ENCODE measurements around the gene NKAP. TPM values are rescaled to one million over a fixed set of nuclear protein-coding genes. Genes with fewer than 3 reads are reported as not detected.
A peak's percentile ranks its signal among the peaks of the same experiment; 100 is the strongest.
"Not testable (repeated sequence)": the region's sequence is repeated elsewhere in the genome, so short reads cannot be mapped to it uniquely, and the experiment has no call there.

Gene NKAP
- total RNA-seq, 3 donors from 2014 or later (not counting 1 experiment from before 2014, with no cell fraction given) = 14.7 to 20.0 (median 15.4) TPM

- Mint-ChIP-seq H3K27me3 (ENCODE audit: low read depth in 2 of 2) (no peaks in the 10 kb centered on the region), H3K9me3 (no peaks in the 10 kb centered on the region), H3K27ac (peak overlapping the region in 1 of 2 donors; percentile 22), H3K4me1 (no peaks in the 10 kb centered on the region), H3K4me3 (no peak overlapping the region), H3K36me3 (peaks cover 7% of the 10 kb centered on the region)
- Histone ChIP-seq H3K4me3 (ENCODE audit: low read length) (no peak overlapping the region), H3K4me1 (ENCODE audit: control insufficient read depth, insufficient read depth, low read length) (no peaks in the 10 kb centered on the region), H3K9me3 (ENCODE audit: control insufficient read depth, insufficient read depth, low read length) (no peaks in the 10 kb centered on the region), H3K27me3 (ENCODE audit: control insufficient read depth, insufficient read depth, low read length) (no peaks in the 10 kb centered on the region), H3K36me3 (ENCODE audit: control insufficient read depth, insufficient read depth, low read length) (peaks cover 30% of the 10 kb centered on the region), H3K27ac (ENCODE audit: low read length) (no peak overlapping the region)
- DNase-seq (no peak), ATAC-seq (no peak)
- intact Hi-C loops (cut with micrococcal nuclease) = no loop called here
- 100% methylated on average over 1 of the region's 3 CpGs for WGBS (ENCODE audit: insufficient coverage)
- no peak for TF ChIP-seq CTCF (IDR thresholded peaks at IDR 0.05)
Observed at GRCh38 chrX:119935215-119935874, 8.2 kb downstream of the NKAP start.

DNA sequence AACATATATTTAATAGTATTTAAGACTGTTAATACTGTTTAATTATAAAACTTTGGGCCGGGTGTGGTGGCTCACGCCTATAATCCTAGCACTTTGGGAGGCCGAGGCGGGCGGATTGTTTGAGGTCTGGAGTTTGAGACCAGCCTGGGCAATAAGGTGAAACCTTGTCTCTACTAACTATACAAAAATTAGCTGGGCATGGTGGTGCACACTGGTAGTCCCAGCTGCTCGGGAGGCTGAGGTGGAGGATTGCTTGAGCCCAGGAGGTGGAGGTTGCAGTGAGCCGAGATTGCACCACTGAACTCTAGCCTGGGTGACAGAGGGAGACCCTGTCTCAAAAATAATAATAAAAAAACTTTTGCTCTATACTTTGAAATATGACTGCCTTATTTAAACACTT, 21.2 kb downstream of the NKAP start:
- H3K36me3 Mint-ChIP-seq; H3K4me3 Mint-ChIP-seq; H3K27ac ChIP-seq (ENCODE audit: low read length); intact Hi-C loops (cut with micrococcal nuclease); H3K4me3 ChIP-seq (ENCODE audit: low read length); ATAC-seq; H3K9me3 Mint-ChIP-seq; H3K27me3 Mint-ChIP-seq (ENCODE audit: low read depth in 2 of 2); H3K27me3 ChIP-seq (ENCODE audit: control insufficient read depth, insufficient read depth, low read length); H3K4me1 ChIP-seq (ENCODE audit: control insufficient read depth, insufficient read depth, low read length); H3K4me1 Mint-ChIP-seq; H3K36me3 ChIP-seq (ENCODE audit: control insufficient read depth, insufficient read depth, low read length); DNase-seq; H3K9me3 ChIP-seq (ENCODE audit: control insufficient read depth, insufficient read depth, low read length); H3K27ac Mint-ChIP-seq: not testable (repeated sequence)
- WGBS (ENCODE audit: insufficient coverage) = 100% methylated on average over 4 of the region's 7 CpGs

GRCh38 chrX:119919835-119920585, 23.5 kb downstream of the NKAP start:
- Mint-ChIP-seq H3K4me1 (no peaks in the 10 kb centered on the region), H3K27ac (no peak overlapping the region), H3K9me3 (no peaks in the 10 kb centered on the region), H3K36me3 (no peaks in the 10 kb centered on the region), H3K27me3 (ENCODE audit: low read depth in 2 of 2) (no peaks in the 10 kb centered on the region), H3K4me3 (no peak overlapping the region)
- no peaks in the 10 kb centered on the region for H3K27me3 ChIP-seq (ENCODE audit: control insufficient read depth, insufficient read depth, low read length)
- no peaks in the 10 kb centered on the region for H3K9me3 ChIP-seq (ENCODE audit: control insufficient read depth, insufficient read depth, low read length)
- DNase-seq (no peak), ATAC-seq (no peak)
- WGBS (ENCODE audit: insufficient coverage) = 96% methylated on average over 3 of the region's 5 CpGs
- no peaks in the 10 kb centered on the region for H3K36me3 ChIP-seq (ENCODE audit: control insufficient read depth, insufficient read depth, low read length)
- H3K4me1 ChIP-seq (ENCODE audit: control insufficient read depth, insufficient read depth, low read length) = no peaks in the 10 kb centered on the region
- H3K4me3 ChIP-seq (ENCODE audit: low read length) = no peak overlapping the region
- no peak overlapping the region for H3K27ac ChIP-seq (ENCODE audit: low read length)
- intact Hi-C loops (cut with micrococcal nuclease) = no loop called here
- TF ChIP-seq CTCF (IDR thresholded peaks at IDR 0.05) = no peak

DNA sequence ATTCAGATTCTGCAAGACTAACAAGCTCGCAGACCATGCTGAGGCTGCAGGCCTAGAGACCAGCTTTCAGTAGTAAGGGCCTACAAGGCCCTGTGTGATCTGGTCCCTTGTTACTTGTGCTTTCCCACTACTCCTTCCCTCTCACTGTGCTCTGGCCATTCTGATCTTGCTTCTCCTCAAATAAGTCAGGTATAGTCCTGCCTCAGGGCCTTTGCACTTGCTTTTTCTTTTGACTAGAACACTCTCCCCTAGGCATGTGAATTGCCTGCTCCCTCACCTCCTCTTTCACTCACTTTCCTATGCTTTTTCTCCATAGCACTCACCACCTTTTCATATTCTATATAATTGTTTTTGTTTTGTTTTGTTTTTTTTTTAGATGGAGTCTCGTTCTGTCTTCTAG, 25.7 kb downstream of the NKAP start:
- H3K27me3 ChIP-seq (ENCODE audit: control insufficient read depth, insufficient read depth, low read length) = no peaks in the 10 kb centered on the region
- WGBS (ENCODE audit: insufficient coverage) = 100% methylated on average over 2 of the region's 2 CpGs
- H3K36me3 Mint-ChIP-seq = no peaks in the 10 kb centered on the region
- H3K4me1 ChIP-seq (ENCODE audit: control insufficient read depth, insufficient read depth, low read length) = no peaks in the 10 kb centered on the region
- intact Hi-C loops (cut with micrococcal nuclease) = no loop called here
- H3K27ac Mint-ChIP-seq = no peak overlapping the region
- no peak overlapping the region for H3K27ac ChIP-seq (ENCODE audit: low read length)
- H3K9me3 Mint-ChIP-seq = no peaks in the 10 kb centered on the region
- ATAC-seq (no peak), DNase-seq (no peak)
- H3K4me3 ChIP-seq (ENCODE audit: low read length) = no peak overlapping the region
- no peaks in the 10 kb centered on the region for H3K36me3 ChIP-seq (ENCODE audit: control insufficient read depth, insufficient read depth, low read length)
- H3K4me3 Mint-ChIP-seq = no peak overlapping the region
- no peaks in the 10 kb centered on the region for H3K27me3 Mint-ChIP-seq (ENCODE audit: low read depth in 2 of 2)
- no peaks in the 10 kb centered on the region for H3K4me1 Mint-ChIP-seq
- H3K9me3 ChIP-seq (ENCODE audit: control insufficient read depth, insufficient read depth, low read length) = no peaks in the 10 kb centered on the region
- TF ChIP-seq CTCF (IDR thresholded peaks at IDR 0.05) = no peak

Measured in natural killer cell (primary cell).